Right cardiac atrium (tissue), 5 donors: ENCODE results near the gene INS. TPM values are rescaled to one million over a fixed set of nuclear protein-coding genes. Genes with fewer than 3 reads are reported as not detected.

Experiments
- ATAC-seq, 2 donors: fragments of 200-7000 bp; cut with Tn5 transposase; one replicate each; pipeline versions ENCODE4 v1.8.0 to v1.9.1; 2020; ENCODE audit warnings: moderate library complexity in 2 of 2, mild to moderate bottlenecking in 1 of 2
- DNase-seq, 3 donors: peaks; one replicate each; pipeline ENCODE4 v3.0.0-alpha.2; 2020
- H3K27ac ChIP-seq: one replicate; pipeline ENCODE4 v1.5.1; 2013; ENCODE audit warnings: mild to moderate bottlenecking, low read length, control low read depth, moderate library complexity
- H3K27me3 ChIP-seq: one replicate; pipeline ENCODE4 v1.6.1; 2013; ENCODE audit not compliant: control insufficient read depth, insufficient read depth
- H3K4me1 ChIP-seq: one replicate; pipeline ENCODE4 v1.6.1; 2013; ENCODE audit warnings: low read length; ENCODE audit not compliant: control insufficient read depth, insufficient read depth
- H3K4me3 ChIP-seq: one replicate; pipeline ENCODE4 v1.5.1; 2013; ENCODE audit warnings: low read length, control low read depth
- H3K9me3 ChIP-seq: one replicate; pipeline ENCODE4 v1.6.1; 2013; ENCODE audit warnings: low read length; ENCODE audit not compliant: control insufficient read depth
- WGBS: extraction: QIAGEN DNeasy Blood & Tissue Kit; methylation state at CpG from one replicate; pipeline ENCODE4 v1.1.7; 2013; 5-methylcytosine and 5-hydroxymethylcytosine counted together
- intact Hi-C, 4 donors: fragments of 100-400 bp; cut with DNase I; formaldehyde crosslinking; loops; one replicate each; pipeline versions ENCODE4 v1.11.0 to v1.14.0; 2022 to 2023
- polyA plus RNA-seq: library from polyadenylated mRNA; stranded (reverse); fragments of 200-250 nt; gene quantifications from one replicate; pipeline ENCODE4 v1.2.3, GENCODE V29; 2013
- total RNA-seq, 4 donors: library from RNA; stranded (reverse); fragmentation: NEBNext Ultra II Directional; extraction: Animal tissue kit (Norgen Biotek cat#: 25700); gene quantifications; one replicate each; pipeline ENCODE4 v1.2.1, GENCODE V29; 2021
- donor health status: healthy with polysubstance abuse.
- donor health status: DM: no; HTN: yes; CAD: no.
- donor health status: DM: no; HTN: no; CAD: no.
- donor health status: DM: no; HTN: yes; CAD: no; lungs with severe emphysema.
- donor health status: DM: yes; HTN: yes; CAD: no.

The INS gene
- total and polyA plus RNA-seq, 5 donors: 1.1 TPM; not detected in 4

DNA sequence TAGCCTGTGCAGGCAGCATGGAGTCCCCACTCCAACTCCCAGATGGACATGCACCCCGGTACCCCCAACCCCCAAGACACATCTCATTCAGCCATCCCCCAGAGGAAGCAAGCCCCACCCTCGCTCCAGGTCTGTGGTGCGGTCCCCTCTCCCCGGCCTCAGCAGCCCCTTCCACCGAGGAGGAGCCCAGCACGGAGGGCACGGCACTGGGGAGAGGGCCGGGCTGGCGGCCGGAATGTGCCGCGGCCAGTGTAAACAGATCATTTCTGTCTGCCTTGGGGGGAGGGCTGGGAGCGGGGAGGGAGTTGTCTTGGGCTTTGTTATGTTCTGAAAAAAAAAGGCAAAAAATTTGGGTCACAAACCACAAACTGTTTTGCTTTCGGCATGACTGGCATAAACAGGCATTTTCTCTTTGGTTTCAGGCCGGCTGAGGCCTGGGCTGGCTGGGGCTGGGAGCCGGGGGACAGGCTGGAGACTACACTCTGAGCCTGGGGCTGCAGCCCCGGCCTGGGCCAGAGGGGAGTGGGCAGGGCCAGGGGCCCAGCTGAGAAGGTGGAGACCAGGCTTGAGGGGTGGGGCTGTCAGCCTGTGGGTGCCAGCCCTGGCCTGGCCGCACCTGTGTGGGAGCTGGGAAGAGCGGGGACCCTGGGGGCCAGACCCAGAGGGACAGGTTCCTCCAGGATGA, 38.6 kb downstream of the INS start:
- Histone ChIP-seq H3K27ac (no peak overlapping the region), H3K4me1 (no peaks in the 10 kb centered on the region), H3K9me3 (no peaks in the 10 kb centered on the region), H3K4me3 (no peak overlapping the region), H3K27me3 (no peaks in the 10 kb centered on the region)
- ATAC-seq: peak; percentile 31 to 32
- WGBS: 65% methylated on average over 19 of the region's 19 CpGs
- intact Hi-C loops: no loop called here
- DNase-seq: peak in 2 of 3 donors; percentile 45

DNA sequence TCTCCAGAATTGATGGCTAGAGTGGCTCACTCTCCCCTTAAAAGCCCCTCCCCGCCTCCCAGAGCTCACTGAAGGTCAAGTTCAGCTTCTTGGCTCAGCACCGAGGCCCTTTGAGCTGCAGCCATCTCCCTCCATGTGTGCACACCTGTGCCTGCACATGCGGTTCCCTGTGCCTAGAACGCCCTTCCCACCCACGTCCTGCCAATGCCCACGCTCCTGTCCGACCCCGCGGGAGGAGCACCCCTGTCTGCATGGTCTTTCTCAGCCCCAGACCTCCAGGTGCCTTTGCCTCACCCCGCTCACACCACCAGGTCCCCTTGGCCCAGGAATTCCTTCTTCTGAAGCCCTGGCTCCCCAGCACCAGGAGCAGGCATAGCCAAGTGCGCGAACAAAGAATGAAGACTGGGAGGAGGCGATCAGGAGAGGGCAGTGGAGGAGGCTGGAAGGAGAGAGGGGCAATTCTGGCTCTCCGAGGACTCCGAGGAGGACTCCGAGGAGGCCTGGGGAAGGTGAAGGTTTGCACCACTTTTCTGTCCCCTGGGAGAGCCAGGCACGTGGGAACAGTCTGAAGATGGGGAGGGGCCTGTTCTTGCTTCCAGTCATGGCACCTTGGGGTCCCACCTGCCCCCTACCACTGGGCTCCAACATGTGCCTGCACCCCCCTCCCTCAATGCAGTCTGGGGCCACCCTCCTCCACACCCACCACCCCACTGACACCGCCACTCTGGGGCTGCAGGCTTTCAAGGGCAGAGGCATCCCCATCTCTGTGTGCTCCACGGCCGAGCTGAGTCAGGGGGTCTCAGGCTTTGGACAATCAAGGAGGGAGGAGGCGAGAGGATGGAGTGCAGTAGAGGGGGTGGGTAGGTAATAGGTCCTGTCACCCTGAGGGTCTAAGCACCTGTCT, 39.5 kb downstream of the INS start:
- H3K27ac ChIP-seq: no peak overlapping the region
- no peaks in the 10 kb centered on the region for H3K4me1 ChIP-seq
- no peak overlapping the region for H3K4me3 ChIP-seq
- H3K9me3 ChIP-seq: no peaks in the 10 kb centered on the region
- DNase-seq: no peak
- 84% methylated on average over 21 of the region's 21 CpGs for WGBS
- intact Hi-C loops: no loop called here
- no peaks in the 10 kb centered on the region for H3K27me3 ChIP-seq
- ATAC-seq: peak; percentile 13 to 36

DNA sequence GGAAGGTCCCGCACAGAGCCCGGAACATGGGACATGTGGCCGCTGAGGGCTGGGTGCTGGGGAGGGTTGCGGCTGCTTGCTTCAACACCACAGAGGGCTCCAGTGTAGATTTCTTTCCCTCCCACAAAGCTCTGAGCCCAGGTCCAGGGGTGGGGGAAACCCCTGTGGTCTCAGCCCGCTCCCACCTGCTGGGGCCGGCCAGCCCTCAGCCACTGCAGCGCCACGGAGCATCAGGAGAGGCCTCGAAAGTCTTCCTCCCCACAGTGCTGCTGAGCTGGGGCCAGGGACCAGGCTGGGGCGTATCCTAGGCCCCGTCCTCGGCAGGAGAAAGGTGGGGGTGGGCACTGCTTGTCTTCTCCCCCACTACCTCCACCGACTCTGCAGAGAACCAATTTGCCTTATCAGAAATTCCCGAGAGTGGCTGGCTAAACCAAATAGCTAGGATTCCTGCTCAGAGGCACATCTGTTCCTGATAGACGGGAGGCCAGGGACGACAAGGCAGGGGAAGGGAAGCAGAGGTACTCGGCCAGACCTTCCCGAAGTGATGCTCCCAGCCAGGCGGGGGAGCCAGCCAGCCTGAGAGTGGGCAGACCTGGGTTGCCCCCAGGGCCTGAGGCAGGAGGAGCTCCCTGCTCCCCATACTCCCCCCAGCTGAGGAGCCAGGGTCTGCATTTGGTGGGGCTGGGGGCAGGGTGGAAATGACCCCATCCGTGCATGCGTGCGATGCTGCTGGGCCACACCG, 40.5 kb downstream of the INS start:
- WGBS: 52% methylated on average over 23 of the region's 23 CpGs
- intact Hi-C loops: no loop called here
- Histone ChIP-seq H3K4me1 (no peaks in the 10 kb centered on the region), H3K9me3 (no peaks in the 10 kb centered on the region), H3K27me3 (no peaks in the 10 kb centered on the region), H3K27ac (no peak overlapping the region), H3K4me3 (no peak overlapping the region)
- ATAC-seq (no peak), DNase-seq (no peak)

DNA sequence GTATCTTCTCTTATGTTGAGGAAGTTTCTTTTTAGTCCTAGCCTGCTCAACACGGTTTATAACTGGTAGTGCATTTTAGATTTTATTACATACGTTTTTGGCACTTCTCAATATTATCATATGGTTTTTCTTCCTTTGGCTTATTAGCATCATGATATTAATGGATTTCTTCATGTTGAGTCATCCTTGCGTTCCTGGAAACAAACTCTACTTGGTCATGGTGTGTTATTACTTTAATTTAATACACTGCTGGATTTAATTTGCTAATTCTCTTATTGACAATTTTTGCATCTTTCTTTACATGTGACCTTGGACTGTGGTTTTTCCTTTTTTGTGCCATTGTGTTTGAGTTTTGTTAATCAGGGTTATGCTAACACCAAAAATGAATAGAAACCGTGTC, 42.3 kb downstream of the INS start:
- DNase-seq (no peak), ATAC-seq (no peak)
- Histone ChIP-seq H3K27me3 (no peaks in the 10 kb centered on the region), H3K9me3 (no peaks in the 10 kb centered on the region), H3K4me1 (no peaks in the 10 kb centered on the region), H3K27ac (no peak overlapping the region), H3K4me3 (no peak overlapping the region)
- WGBS: 81% methylated on average over 4 of the region's 4 CpGs
- intact Hi-C loops: no loop called here

DNA sequence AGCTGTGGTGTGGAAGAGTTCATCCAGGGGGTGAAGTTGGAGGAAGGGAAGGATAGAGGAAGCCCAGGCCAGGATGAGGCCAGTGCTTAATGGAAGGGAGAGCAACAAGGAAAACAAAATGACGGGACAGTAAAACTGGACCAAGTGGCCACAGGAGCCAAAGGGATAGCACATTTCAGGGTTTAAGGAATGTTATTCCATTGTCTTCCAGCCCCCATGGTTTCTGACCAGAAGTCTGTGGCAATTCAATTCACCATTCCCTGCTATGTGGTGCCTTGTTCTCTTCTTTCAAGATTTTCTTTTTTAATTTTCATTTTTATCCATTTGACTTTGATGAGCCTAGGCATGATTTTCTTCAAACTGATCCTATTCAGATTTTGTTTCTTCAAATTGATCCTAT, 44.3 kb downstream of the INS start:
- DNase-seq (no peak), ATAC-seq (no peak)
- no peaks in the 10 kb centered on the region for H3K4me1 ChIP-seq
- intact Hi-C loops: no loop called here
- no peak overlapping the region for H3K4me3 ChIP-seq
- WGBS: 91% methylated on average over 1 of the region's 1 CpG
- no peak overlapping the region for H3K27ac ChIP-seq
- H3K9me3 ChIP-seq: no peaks in the 10 kb centered on the region
- H3K27me3 ChIP-seq: no peaks in the 10 kb centered on the region

DNA sequence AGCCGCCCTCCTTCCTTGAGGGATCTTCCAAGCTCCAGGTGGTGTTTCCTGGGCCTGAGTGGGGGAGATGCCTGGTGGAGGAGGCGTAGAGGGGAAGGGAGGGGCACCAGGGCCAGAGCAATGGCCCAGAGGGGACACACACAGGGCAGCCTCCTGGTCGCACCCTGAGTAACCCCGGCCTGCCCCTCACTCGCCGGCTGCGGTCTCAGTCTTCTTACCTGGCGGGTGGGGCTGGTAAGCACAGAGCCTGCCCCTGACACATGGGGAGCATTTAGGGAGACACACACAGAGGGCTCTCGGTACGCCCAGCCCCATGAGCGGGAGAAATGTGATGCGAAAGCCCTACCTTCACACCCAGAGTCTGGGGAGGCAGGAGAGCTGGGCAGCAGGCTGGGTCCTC, 45.7 kb downstream of the INS start:
- Histone ChIP-seq H3K4me3 (no peak overlapping the region), H3K27ac (no peak overlapping the region), H3K27me3 (no peaks in the 10 kb centered on the region), H3K4me1 (no peaks in the 10 kb centered on the region), H3K9me3 (no peaks in the 10 kb centered on the region)
- WGBS: 95% methylated on average over 12 of the region's 12 CpGs
- no peak for DNase-seq
- peak in 1 of 2 donors; percentile 20 for ATAC-seq
- intact Hi-C loops: no loop called here

DNA sequence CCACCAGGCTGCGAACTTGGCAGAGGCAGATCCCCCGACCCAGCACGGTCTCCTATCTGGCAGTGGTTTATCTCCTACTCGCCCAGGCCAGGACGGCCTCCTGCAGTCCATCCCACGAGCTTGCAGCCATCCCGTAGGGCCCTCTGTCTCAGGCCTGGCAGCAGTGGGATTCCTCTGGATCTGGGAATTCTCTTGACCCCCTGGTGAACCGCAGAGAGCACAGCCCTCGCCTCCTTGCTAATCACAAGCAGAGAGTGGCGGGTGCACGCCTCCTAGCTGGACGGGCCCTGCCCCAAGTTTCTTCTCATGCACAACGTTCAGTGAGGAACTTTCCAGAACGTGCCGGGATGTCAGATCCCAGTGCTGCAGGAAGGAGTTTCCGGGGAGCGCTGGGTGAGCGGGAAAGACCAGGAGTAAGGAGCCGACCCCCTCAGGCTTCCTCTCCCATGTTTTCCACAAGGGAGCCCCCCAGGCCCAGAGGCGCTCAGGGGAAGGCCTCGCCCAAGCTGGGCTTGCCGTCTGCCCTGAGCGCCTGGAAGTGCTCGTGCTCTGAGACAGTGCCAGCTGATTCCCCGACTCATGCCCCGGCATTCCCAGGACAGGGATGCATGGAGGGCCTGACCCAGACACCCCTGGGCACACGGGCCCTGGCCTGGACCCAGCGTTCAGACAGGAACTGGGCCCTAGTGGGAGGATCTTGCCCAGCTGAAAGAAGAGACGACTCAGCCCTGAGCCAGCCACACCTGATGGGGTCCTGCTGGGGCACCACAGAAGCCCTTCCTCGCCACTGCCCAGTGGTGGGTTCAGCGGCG, 46.4 kb downstream of the INS start:
- Histone ChIP-seq H3K9me3 (no peaks in the 10 kb centered on the region), H3K4me1 (no peaks in the 10 kb centered on the region), H3K27me3 (no peaks in the 10 kb centered on the region), H3K27ac (no peak overlapping the region), H3K4me3 (no peak overlapping the region)
- ATAC-seq: peak; percentile 49 to 65
- intact Hi-C loops: no loop called here
- DNase-seq: peak in 2 of 3 donors; percentile 66 to 72
- 71% methylated on average over 32 of the region's 32 CpGs for WGBS

DNA sequence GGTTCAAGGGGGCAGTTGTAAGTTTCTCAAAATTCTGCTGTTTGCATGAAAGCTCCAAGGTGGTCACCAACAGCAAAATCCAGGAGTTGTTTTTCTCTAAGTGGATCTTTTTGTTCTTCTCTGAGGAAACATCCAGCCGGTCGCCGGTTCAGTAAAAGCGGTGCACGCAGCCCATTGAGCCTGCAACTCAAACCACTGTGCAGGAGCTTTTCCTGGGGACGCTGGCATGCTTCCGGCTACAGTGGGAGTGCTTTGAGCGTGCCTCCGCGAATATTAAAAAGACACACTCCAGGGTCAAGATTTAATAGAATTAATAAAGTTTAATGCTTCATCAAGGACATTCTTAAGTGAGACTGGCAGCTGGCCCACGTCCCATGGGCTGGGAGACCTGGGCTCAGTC, 47.2 kb downstream of the INS start:
- Histone ChIP-seq H3K9me3 (no peaks in the 10 kb centered on the region), H3K4me3 (no peak overlapping the region), H3K4me1 (no peaks in the 10 kb centered on the region), H3K27me3 (no peaks in the 10 kb centered on the region), H3K27ac (no peak overlapping the region)
- DNase-seq: no peak
- ATAC-seq: no peak
- intact Hi-C loops: no loop called here
- 83% methylated on average over 11 of the region's 11 CpGs for WGBS

DNA sequence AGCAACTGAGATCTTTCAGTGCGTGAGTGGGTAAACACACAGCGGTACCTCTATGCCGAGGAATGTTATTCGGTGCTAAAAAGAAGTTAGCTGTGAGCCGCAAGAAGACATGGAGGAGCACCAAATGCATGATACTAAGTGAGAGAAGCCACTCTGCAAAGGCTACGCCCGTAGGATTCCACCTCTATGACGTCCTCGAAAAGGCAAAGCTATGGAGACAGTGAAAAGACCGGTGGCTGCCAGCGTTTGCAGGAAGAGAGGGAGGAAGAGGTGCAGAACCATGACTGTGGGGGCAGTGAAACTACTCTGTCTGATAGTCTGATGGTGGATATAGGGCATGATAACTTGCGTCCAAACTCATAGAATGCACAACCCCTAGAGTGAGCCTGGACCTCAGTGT, 50.5 kb downstream of the INS start:
- no peak overlapping the region for H3K27ac ChIP-seq
- H3K4me1 ChIP-seq: no peaks in the 10 kb centered on the region
- no peak for ATAC-seq
- no peaks in the 10 kb centered on the region for H3K9me3 ChIP-seq
- intact Hi-C loops: no loop called here
- DNase-seq: no peak
- no peak overlapping the region for H3K4me3 ChIP-seq
- 87% methylated on average over 12 of the region's 12 CpGs for WGBS
- no peaks in the 10 kb centered on the region for H3K27me3 ChIP-seq
